Skeletal muscle tissue (tissue), 4 donors: ENCODE measurements around the gene SDCCAG8. TPM values are rescaled to one million over a fixed set of nuclear protein-coding genes. Genes with fewer than 3 reads are reported as not detected.

Experiments used
- H3K27ac ChIP-seq: one replicate; pipeline ENCODE4 v1.7.0; 2013; ENCODE audit warnings: mild to moderate bottlenecking, low read depth, low read length, inconsistent platforms
- H3K27me3 ChIP-seq, 3 donors: one replicate each; pipeline ENCODE4 v1.7.0; 2013; ENCODE audit warnings: low read length in 3 of 3; ENCODE audit not compliant: control insufficient read depth in 3 of 3, insufficient read depth in 3 of 3
- H3K36me3 ChIP-seq, 3 donors: one replicate each; pipeline ENCODE4 v1.7.0; 2013; ENCODE audit warnings: low read length in 3 of 3; ENCODE audit not compliant: control insufficient read depth in 3 of 3, insufficient read depth in 3 of 3
- H3K4me1 ChIP-seq, 3 donors: one replicate each; pipeline ENCODE4 v1.7.0; 2013; ENCODE audit warnings: low read length in 3 of 3, mild to moderate bottlenecking in 3 of 3; ENCODE audit not compliant: control insufficient read depth in 3 of 3, insufficient read depth in 3 of 3
- H3K4me3 ChIP-seq, 3 donors: one replicate each; pipeline ENCODE4 v1.7.0; 2013; ENCODE audit warnings: low read length in 3 of 3
- H3K9ac ChIP-seq, 3 donors: one replicate each; pipeline ENCODE4 v1.7.0; 2013; ENCODE audit warnings: low read length in 3 of 3, mild to moderate bottlenecking in 3 of 3, moderate library complexity in 2 of 3, low read depth in 1 of 3
- H3K9me3 ChIP-seq, 3 donors: one replicate each; pipeline ENCODE4 v1.7.0; 2013; ENCODE audit warnings: low read length in 3 of 3; ENCODE audit not compliant: control insufficient read depth in 3 of 3
- total RNA-seq: library from RNA; depleted of rRNA; stranded (reverse); fragments of >200 nt; gene quantifications from one replicate; pipeline ENCODE4 v1.2.3, GENCODE V29; 2014
- donor health status: Osteomylitis.

Gene SDCCAG8
- total RNA-seq, 1 donor from 2014 or later, result 71.5 TPM

DNA sequence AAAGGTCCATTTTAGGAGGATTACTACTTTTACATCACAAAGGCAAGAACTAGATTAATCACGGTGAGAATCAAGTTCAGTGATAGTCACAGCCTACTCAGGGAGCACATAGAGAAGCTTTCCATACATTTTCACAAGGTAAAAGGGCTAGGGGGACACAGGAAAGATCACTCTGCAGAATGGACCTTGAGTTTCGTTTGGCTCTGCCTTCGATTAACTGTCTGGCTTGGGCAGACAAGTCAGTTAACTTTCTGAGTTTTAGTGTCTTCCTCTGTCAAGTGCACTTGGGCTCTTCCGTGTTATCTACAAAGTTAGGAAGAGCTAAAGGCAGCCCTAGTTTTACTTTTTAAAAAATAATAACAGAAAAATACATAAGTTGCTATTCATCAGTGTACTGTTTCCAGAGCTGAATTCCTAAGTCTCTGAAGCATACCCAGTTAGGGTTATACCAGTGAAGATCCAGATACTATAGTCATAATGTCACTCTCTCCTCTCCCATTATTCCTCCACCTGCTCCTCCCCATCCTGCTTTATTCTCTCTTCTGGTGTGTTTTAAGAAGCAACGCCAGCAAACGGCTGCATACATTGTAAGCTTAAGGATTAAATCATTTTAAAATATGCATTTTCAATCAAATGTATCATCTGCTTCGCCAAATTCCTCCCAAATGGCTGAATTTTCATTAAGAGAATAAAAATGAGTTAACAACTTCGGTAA lies 2.5 kb upstream of the SDCCAG8 start:
- peak overlapping the region; percentile 79 to 100 (median 98) for H3K9ac ChIP-seq
- no peaks in the 10 kb centered on the region for H3K27me3 ChIP-seq
- peak overlapping the region; percentile 98 for H3K27ac ChIP-seq
- no peaks in the 10 kb centered on the region for H3K9me3 ChIP-seq
- no peaks in the 10 kb centered on the region for H3K36me3 ChIP-seq
- H3K4me3 ChIP-seq, result peak overlapping the region; percentile 79 to 99 (median 98)
- peaks cover 19 to 39% (median 19%) of the 10 kb centered on the region in 3 donors for H3K4me1 ChIP-seq

GRCh38 chr1:243253926-243254232 lies 2.0 kb upstream of the SDCCAG8 start:
- H3K9ac ChIP-seq, result peak overlapping the region; percentile 79 to 100 (median 98)

GRCh38 chr1:243254233-243254926 lies 1.5 kb upstream of the SDCCAG8 start:
- H3K9me3 ChIP-seq, result no peaks in the 10 kb centered on the region
- no peaks in the 10 kb centered on the region for H3K36me3 ChIP-seq
- peak overlapping the region; percentile 98 for H3K27ac ChIP-seq
- H3K9ac ChIP-seq, result peak overlapping the region; percentile 92 to 100 (median 98)
- H3K4me3 ChIP-seq, result peak overlapping the region; percentile 98 to 99 (median 99)
- H3K27me3 ChIP-seq, result no peaks in the 10 kb centered on the region
- H3K4me1 ChIP-seq, result peaks cover 11 to 39% (median 15%) of the 10 kb centered on the region in 3 donors

More at GRCh38 chr1:243253926-243254232, 2.0 kb upstream of the SDCCAG8 start:
- Histone ChIP-seq H3K27ac (peak overlapping the region; percentile 98), H3K4me1 (peaks cover 14 to 39% (median 16%) of the 10 kb centered on the region in 3 donors), H3K36me3 (no peaks in the 10 kb centered on the region), H3K9me3 (no peaks in the 10 kb centered on the region), H3K27me3 (no peaks in the 10 kb centered on the region), H3K4me3 (peak overlapping the region; percentile 79 to 99 (median 98))

DNA sequence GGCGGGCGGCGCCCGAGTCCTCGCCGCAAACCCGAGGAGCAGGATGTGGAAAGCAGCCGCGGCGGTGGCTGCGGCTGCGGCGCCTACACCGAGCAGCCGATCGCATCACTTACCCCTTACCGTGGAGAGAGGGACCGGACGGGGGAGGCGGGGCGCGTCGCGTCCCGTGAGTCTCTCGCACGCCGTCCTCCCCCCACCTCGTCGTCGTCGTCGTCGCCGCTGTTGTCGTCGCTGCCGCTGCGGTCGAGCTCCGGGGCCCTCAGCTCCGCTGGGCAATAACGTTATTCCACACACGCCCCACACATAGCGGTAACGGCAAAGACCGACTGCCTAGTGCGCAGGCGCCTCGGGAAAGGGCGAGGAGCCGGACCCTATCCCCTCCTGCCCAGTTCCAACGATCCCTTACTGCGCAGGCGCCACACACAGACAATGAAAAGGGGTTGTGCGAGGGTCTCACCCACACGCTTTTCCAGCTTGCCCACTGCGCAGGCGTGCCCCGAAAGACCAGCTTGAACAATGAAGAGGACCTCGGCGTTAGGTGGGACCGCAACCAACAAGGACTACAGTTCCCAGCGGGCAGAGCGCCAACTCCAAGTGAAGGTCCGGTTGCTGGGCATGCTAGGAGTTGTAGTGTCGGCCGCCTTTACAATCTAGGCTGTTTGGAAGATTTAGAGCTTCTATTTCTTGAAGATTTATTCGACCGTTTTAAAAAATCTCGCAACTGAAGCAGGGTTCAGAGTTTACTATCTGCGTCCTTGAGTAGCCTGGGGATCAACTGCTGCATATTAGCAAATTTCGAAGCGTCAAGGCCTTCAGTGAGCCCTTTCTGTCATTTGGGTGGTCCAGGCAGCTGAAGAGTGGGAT lies 682 bp upstream of the SDCCAG8 start, which contains the start of gene CEP170:
TSS of gene CEP170 (minus strand) at position 355 of the 864 bp plus-strand sequence. CDS start 30,001 bp downstream, outside the sequence.
- Histone ChIP-seq H3K27me3 (no peaks in the 10 kb centered on the region), H3K4me1 (peaks cover 11 to 39% (median 15%) of the 10 kb centered on the region in 3 donors), H3K9ac (peak within 1 kb of the TSS; percentile 92 to 100 (median 98)), H3K4me3 (peak within 1 kb of the TSS; percentile 98 to 99 (median 99)), H3K27ac (peak within 1 kb of the TSS; percentile 98), H3K36me3 (no peaks in the 10 kb centered on the region), H3K9me3 (no peaks in the 10 kb centered on the region)

- peak overlapping the region; percentile 98 for H3K27ac ChIP-seq
- H3K36me3 ChIP-seq, result no peaks in the 10 kb centered on the region
- H3K4me1 ChIP-seq, result peaks cover 5 to 36% (median 11%) of the 10 kb centered on the region in 3 donors
- no peaks in the 10 kb centered on the region for H3K9me3 ChIP-seq
- peak overlapping the region; percentile 93 to 99 (median 99) for H3K4me3 ChIP-seq
- H3K27me3 ChIP-seq, result no peaks in the 10 kb centered on the region
- H3K9ac ChIP-seq, result peak overlapping the region; percentile 92 to 100 (median 98)
Measured at GRCh38 chr1:243256590-243256989, 749 bp downstream of the SDCCAG8 start.

GRCh38 chr1:243257189-243257588 lies 1.3 kb downstream of the SDCCAG8 start:
- Histone ChIP-seq H3K36me3 (no peaks in the 10 kb centered on the region), H3K27me3 (no peaks in the 10 kb centered on the region), H3K4me1 (peaks cover 5 to 30% (median 11%) of the 10 kb centered on the region in 3 donors), H3K9me3 (no peaks in the 10 kb centered on the region), H3K27ac (no peak overlapping the region), H3K4me3 (peak overlapping the region in 1 of 3 donors; percentile 99), H3K9ac (peak overlapping the region in 1 of 3 donors; percentile 92)

DNA sequence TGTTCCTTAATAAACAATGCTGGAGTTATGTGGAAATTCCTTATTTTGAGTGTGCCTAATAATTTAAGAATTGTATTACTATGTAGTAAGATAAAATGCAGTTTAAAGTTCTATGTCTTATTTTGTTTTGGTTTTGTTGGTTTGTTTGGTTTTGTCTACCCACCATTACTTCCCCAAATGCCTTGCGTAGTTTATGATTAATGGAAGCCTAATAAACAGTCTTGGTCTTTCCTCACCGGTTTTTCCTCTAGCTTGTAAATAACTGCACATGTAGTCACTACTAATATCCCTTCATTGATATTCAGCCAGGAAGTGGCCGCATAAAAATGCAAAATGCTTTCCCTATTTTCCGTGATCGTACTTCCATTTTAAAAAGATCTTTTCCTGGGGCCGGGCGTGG lies 2.9 kb downstream of the SDCCAG8 start:
- Histone ChIP-seq H3K9me3 (no peaks in the 10 kb centered on the region), H3K27ac (no peak overlapping the region), H3K4me1 (peaks cover 5 to 20% (median 11%) of the 10 kb centered on the region in 3 donors), H3K27me3 (no peaks in the 10 kb centered on the region), H3K9ac (no peak overlapping the region), H3K4me3 (no peak overlapping the region), H3K36me3 (no peaks in the 10 kb centered on the region)

DNA sequence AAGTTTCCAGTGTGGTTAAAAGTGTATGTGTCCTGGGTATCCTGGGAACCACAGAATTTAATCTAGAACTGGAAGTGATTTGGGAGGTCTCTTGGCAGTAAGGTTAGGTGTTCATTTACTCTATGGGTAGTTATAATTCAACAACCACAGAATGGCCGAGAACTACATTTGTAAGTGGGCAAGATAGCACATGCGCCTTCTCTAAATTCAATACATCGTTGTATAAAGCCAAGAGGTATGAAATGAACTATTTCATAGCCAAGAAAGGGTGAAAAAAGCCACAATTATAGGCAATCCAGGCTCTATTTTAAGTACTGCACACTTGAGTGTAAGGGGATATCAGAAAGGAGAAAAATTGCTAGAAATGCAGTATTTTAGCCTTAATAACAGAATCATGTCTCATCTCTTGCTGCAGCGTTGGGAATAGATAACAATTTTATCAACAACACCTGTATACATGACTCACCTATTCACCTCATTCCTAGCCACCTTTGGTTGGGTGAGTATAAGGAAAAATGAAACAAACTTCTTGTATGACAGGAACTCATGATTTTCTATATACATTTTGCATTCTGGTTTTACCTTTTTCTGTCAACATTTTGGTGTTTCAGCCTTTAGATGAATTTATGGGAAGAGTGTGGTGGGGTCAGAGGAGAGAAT lies 4.5 kb downstream of the SDCCAG8 start:
- no peaks in the 10 kb centered on the region for H3K27me3 ChIP-seq
- H3K9me3 ChIP-seq, result no peaks in the 10 kb centered on the region
- H3K9ac ChIP-seq, result peak overlapping the region in 1 of 3 donors; percentile 38
- no peak overlapping the region for H3K27ac ChIP-seq
- peaks cover 0 to 17% (median 11%) of the 10 kb centered on the region in 3 donors for H3K4me1 ChIP-seq
- no peak overlapping the region for H3K4me3 ChIP-seq
- H3K36me3 ChIP-seq, result no peaks in the 10 kb centered on the region

DNA sequence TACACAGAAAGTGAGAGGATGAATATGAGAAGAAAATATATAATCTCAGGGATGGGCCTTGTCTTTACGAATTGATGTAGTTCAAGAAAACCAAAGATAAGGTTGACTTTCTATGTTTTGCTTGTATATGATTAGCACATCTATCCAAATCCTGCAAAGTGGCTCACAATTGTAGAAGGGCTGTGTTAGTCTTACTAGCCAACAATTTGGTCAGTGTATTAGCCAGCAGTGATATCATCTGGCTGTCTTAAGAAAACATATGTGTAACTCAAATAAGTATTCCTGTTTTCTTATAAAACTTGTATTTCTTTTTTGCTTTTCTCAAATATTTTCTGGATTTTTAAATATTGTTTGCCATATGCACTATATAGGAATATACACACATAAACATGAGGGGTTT lies 5.5 kb downstream of the SDCCAG8 start:
- no peak overlapping the region for H3K4me3 ChIP-seq
- no peak overlapping the region for H3K9ac ChIP-seq
- H3K4me1 ChIP-seq, result peaks cover 0 to 17% (median 11%) of the 10 kb centered on the region in 3 donors
- no peaks in the 10 kb centered on the region for H3K27me3 ChIP-seq
- H3K9me3 ChIP-seq, result no peaks in the 10 kb centered on the region
- H3K27ac ChIP-seq, result no peak overlapping the region
- H3K36me3 ChIP-seq, result no peaks in the 10 kb centered on the region
